ENCODE results near the gene LENG8. TPM values are rescaled to one million over a fixed set of nuclear protein-coding genes. Genes with fewer than 3 reads are reported as not detected.
"Not testable (repeated sequence)": the region's sequence is repeated elsewhere in the genome, so short reads cannot be mapped to it uniquely, and the experiment has no call there.

The LENG8 gene
- total RNA-seq, 1 experiment from 2014 or later: 55.5 TPM

GRCh38 chr19:54493967-54494585 is 45.1 kb downstream of the LENG8 start:
- H3K27ac ChIP-seq (ENCODE audit: low read length): no peak overlapping the region
- H3K27me3 ChIP-seq (ENCODE audit: low read length): peaks cover 86% of the 10 kb centered on the region
- no peaks in the 10 kb centered on the region for H3K36me3 ChIP-seq (ENCODE audit: low read depth, low read length)
- ATAC-seq (no peak), DNase-seq (no peak)
- H3K4me3 ChIP-seq (ENCODE audit: low read length): no peak overlapping the region
- TF ChIP-seq CTCF (conservative IDR thresholded peaks at IDR 0.05; ENCODE audit: low read depth, low read length) (no peak), EZH2phosphoT487 (IDR thresholded peaks at IDR 0.05; ENCODE audit: borderline replicate concordance, low read length) (no peak)
- CTCF ChIA-PET: no interaction called here
- BruUV-seq (replicated peaks): no TSS peak
- no peaks in the 10 kb centered on the region for H3K79me2 ChIP-seq (ENCODE audit: low read length)
- intact Hi-C loops (cut with micrococcal nuclease): no loop called here
- no peaks in the 10 kb centered on the region for H3K4me1 ChIP-seq (ENCODE audit: insufficient read depth, low read length)
- no peak overlapping the region for H2AFZ ChIP-seq (ENCODE audit: low read length)
- no peaks in the 10 kb centered on the region for H3F3A ChIP-seq (ENCODE audit: low read length, unreplicated experiment)
- H3K9ac ChIP-seq (ENCODE audit: low read length): no peak overlapping the region
- no peaks in the 10 kb centered on the region for H3K9me2 ChIP-seq (replicated peaks; ENCODE audit: low read length)
- POLR2A ChIA-PET (ENCODE audit: unreplicated experiment): no interaction called here
- H3K4me2 ChIP-seq (ENCODE audit: low read length): no peak overlapping the region
- H4K20me1 ChIP-seq (ENCODE audit: low read length): no peaks in the 10 kb centered on the region
- no peaks in the 10 kb centered on the region for H3K9me3 ChIP-seq (ENCODE audit: low read length)

- H3K36me3 ChIP-seq (ENCODE audit: low read depth, low read length); CTCF ChIA-PET; BruUV-seq (replicated peaks); H3K4me2 ChIP-seq (ENCODE audit: low read length); H2AFZ ChIP-seq (ENCODE audit: low read length); intact Hi-C loops (cut with micrococcal nuclease); H3K27ac ChIP-seq (ENCODE audit: low read length); POLR2A ChIA-PET (ENCODE audit: unreplicated experiment); H3K4me1 ChIP-seq (ENCODE audit: insufficient read depth, low read length); H3K4me3 ChIP-seq (ENCODE audit: low read length); H3F3A ChIP-seq (ENCODE audit: low read length, unreplicated experiment); H3K9me2 ChIP-seq (replicated peaks; ENCODE audit: low read length); H3K9me3 ChIP-seq (ENCODE audit: low read length); DNase-seq; H3K79me2 ChIP-seq (ENCODE audit: low read length); H3K9ac ChIP-seq (ENCODE audit: low read length); ATAC-seq; H4K20me1 ChIP-seq (ENCODE audit: low read length): not testable (repeated sequence)
- peaks cover 83% of the 10 kb centered on the region for H3K27me3 ChIP-seq (ENCODE audit: low read length)
These were observed 46.3 kb downstream of the LENG8 start for GRCh38 chr19:54495284-54495683.

- H3K4me1 ChIP-seq (ENCODE audit: insufficient read depth, low read length); intact Hi-C loops (cut with micrococcal nuclease): not testable (repeated sequence)
These were observed 48.9 kb downstream of the LENG8 start for GRCh38 chr19:54497747-54498450.

GRCh38 chr19:54498451-54498772 is 49.4 kb downstream of the LENG8 start:
- H3K4me2 ChIP-seq (ENCODE audit: low read length); H3K27ac ChIP-seq (ENCODE audit: low read length); H3K9ac ChIP-seq (ENCODE audit: low read length); intact Hi-C loops (cut with micrococcal nuclease); H4K20me1 ChIP-seq (ENCODE audit: low read length); H3K9me2 ChIP-seq (replicated peaks; ENCODE audit: low read length); POLR2A ChIA-PET (ENCODE audit: unreplicated experiment); H3F3A ChIP-seq (ENCODE audit: low read length, unreplicated experiment); BruUV-seq (replicated peaks); H3K36me3 ChIP-seq (ENCODE audit: low read depth, low read length); H3K4me1 ChIP-seq (ENCODE audit: insufficient read depth, low read length); H2AFZ ChIP-seq (ENCODE audit: low read length); DNase-seq; H3K9me3 ChIP-seq (ENCODE audit: low read length); H3K4me3 ChIP-seq (ENCODE audit: low read length); H3K79me2 ChIP-seq (ENCODE audit: low read length); ATAC-seq; CTCF ChIA-PET: not testable (repeated sequence)
- H3K27me3 ChIP-seq (ENCODE audit: low read length): peaks cover 78% of the 10 kb centered on the region

More at GRCh38 chr19:54497747-54498450, 48.9 kb downstream of the LENG8 start:
- H3K9me2 ChIP-seq (replicated peaks; ENCODE audit: low read length); CTCF ChIA-PET; H4K20me1 ChIP-seq (ENCODE audit: low read length); H3K79me2 ChIP-seq (ENCODE audit: low read length); H3K36me3 ChIP-seq (ENCODE audit: low read depth, low read length); DNase-seq; H2AFZ ChIP-seq (ENCODE audit: low read length); ATAC-seq; H3K9ac ChIP-seq (ENCODE audit: low read length); H3F3A ChIP-seq (ENCODE audit: low read length, unreplicated experiment); H3K9me3 ChIP-seq (ENCODE audit: low read length); H3K4me2 ChIP-seq (ENCODE audit: low read length); H3K4me3 ChIP-seq (ENCODE audit: low read length); H3K27ac ChIP-seq (ENCODE audit: low read length); BruUV-seq (replicated peaks); POLR2A ChIA-PET (ENCODE audit: unreplicated experiment): not testable (repeated sequence)
- peaks cover 77% of the 10 kb centered on the region for H3K27me3 ChIP-seq (ENCODE audit: low read length)

All from PC-3 (cell line).